ENCODE measurements around the gene CRHR2. TPM values are rescaled to one million over a fixed set of nuclear protein-coding genes. Genes with fewer than 3 reads are reported as not detected.

Gene CRHR2
- total RNA-seq, 1 donor from 2014 or later, result not detected

DNA sequence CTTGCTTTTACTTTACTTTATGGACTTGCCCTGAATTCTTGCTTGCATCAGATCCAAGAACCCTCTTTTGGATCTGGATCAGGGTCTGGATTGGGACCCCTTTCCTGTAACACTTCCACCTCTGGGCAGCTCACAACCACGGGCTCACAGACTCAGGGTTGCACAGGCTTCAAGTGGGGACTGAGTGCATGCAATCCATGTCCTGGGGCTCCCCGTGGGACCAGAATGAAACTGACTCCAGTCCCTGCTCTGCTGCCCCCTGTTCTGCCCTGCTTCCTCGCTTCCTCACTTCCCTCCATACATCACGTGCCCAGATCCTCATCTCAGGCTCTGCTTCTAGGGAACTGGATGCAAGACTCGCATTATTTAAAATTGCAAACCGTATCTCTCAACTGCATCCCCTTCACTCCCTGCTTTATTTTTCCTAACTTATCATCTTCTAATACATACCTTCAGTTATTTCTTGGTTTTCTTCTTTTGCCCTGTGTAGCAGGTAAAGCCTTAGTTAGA is 46.4 kb upstream of the CRHR2 start:
- no peak overlapping the region for H3K27ac ChIP-seq
- H3K27me3 ChIP-seq (ENCODE audit: low read depth), result no peaks in the 10 kb centered on the region
- TF ChIP-seq, protein P1, sequence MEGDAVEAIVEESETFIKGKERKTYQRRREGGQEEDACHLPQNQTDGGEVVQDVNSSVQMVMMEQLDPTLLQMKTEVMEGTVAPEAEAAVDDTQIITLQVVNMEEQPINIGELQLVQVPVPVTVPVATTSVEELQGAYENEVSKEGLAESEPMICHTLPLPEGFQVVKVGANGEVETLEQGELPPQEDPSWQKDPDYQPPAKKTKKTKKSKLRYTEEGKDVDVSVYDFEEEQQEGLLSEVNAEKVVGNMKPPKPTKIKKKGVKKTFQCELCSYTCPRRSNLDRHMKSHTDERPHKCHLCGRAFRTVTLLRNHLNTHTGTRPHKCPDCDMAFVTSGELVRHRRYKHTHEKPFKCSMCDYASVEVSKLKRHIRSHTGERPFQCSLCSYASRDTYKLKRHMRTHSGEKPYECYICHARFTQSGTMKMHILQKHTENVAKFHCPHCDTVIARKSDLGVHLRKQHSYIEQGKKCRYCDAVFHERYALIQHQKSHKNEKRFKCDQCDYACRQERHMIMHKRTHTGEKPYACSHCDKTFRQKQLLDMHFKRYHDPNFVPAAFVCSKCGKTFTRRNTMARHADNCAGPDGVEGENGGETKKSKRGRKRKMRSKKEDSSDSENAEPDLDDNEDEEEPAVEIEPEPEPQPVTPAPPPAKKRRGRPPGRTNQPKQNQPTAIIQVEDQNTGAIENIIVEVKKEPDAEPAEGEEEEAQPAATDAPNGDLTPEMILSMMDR (IDR thresholded peaks at IDR 0.05), result no peak
- no peaks in the 10 kb centered on the region for H3K4me1 ChIP-seq
- no peaks in the 10 kb centered on the region for H3K9me3 ChIP-seq
- no peaks in the 10 kb centered on the region for H3K36me3 ChIP-seq
- no peak for DNase-seq
- intact Hi-C loops (cut with DNase I), result no loop called here
- no peak overlapping the region for H3K4me3 ChIP-seq
- ATAC-seq, result no peak

DNA sequence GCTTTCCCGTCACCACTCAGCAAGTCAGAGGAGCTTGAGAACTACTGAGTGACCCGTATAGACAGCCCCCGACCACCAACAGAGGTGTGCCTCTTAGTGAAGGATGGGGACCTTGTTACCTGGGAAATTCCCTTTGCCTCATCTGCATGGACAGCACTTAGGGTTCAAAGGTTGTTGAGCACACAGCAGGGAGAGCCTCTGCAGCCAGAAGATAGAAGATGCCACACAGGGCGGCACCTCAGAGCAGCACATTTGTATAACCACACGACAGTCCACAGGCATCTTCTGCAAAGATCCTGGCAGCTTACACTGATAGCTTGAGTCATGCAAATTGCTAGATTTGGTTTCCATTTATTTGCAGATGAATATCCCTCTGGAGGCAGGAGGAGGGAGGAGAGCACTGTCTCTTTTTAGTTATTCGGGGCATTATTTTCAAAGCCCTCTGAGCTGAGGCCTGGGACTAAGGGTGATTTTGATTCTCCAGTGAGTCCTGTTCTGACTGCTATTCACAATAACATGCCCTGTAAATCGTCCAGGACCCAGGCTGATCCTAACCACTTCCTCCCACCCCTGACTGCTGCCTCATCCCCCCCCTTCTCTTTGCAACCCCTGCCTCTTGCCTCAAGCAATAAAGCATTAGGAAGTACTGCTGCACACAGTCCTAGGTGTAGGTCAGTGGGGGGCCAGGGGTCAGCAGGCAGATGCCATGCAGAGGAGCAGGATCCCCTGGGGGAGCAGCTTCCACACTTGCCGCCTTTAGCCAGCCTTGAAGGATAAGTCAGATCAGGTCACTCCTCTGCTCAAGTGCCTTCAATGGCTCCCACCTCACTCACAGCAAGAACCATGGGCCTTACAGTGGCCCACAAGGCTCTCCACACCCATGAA is 45.0 kb upstream of the CRHR2 start:
- Histone ChIP-seq H3K27me3 (ENCODE audit: low read depth) (no peaks in the 10 kb centered on the region), H3K9me3 (no peaks in the 10 kb centered on the region), H3K27ac (peak overlapping the region; percentile 49), H3K36me3 (no peaks in the 10 kb centered on the region), H3K4me3 (no peak overlapping the region), H3K4me1 (no peaks in the 10 kb centered on the region)
- DNase-seq (no peak), ATAC-seq (peak; percentile 53 to 63)
- intact Hi-C loops (cut with DNase I), result no loop called here
- TF ChIP-seq, protein P1 (IDR thresholded peaks at IDR 0.05), result no peak

DNA sequence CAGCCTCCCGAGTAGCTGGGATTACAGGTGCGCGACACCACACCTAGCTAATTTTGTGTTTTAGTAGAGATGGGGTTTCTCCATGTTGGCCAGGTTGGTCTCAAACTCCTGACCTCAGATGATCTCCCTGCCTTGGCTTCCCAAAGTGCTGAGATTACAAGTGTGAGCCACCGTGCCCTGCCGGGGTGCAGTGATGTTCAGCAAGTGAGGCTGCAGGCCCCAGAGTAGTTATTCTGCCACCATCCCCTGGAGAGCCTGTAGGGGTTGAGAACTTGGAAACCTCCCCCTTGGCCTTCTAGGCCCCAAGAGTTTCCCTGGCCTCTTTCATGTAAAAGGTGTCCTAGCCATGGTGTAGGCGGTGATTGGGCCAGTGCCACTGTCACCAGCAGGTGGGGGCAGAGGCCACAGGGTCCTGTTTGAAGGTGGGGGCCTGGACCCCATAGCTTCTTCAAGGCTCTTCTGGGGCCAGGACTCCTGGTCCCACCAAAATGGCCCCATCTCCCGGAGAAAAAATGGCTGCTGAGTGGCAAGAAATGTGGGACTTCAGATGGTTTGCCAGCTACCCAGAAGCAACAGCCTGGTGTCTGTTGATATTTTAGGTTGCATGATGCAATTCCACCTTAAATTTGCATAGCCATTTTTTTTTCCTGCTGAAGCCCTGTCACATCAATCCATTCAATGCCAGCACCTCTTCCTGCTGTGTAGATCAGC is 44.2 kb upstream of the CRHR2 start:
- no peak for ATAC-seq
- intact Hi-C loops (cut with DNase I), result no loop called here
- no peak for DNase-seq

DNA sequence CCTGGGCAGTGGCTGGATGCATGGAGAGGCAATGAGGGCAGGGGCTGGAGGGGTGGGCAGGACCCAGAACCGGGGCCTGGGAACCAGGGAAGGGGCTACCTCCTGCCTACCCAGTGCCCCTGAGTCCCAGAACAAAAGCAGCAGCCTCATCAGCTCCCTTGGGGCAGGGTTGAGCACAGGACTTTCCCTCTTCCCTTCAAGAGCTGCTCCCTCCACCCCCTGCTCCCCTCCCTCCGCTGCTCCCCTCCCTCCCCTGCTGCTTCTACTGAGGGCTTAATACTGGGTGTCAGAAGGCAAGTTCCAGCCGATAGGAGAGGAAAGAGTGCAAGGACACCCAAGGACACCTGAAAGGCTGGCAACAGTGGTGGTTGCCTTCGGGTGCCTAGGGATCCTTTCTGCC is 41.5 kb upstream of the CRHR2 start:
- no peaks in the 10 kb centered on the region for H3K27me3 ChIP-seq (ENCODE audit: low read depth)
- TF ChIP-seq, protein P1 (IDR thresholded peaks at IDR 0.05), result no peak
- ATAC-seq, result no peak
- intact Hi-C loops (cut with DNase I), result no loop called here
- H3K27ac ChIP-seq, result no peak overlapping the region
- H3K4me1 ChIP-seq, result no peaks in the 10 kb centered on the region
- H3K4me3 ChIP-seq, result no peak overlapping the region
- no peak for DNase-seq
- H3K9me3 ChIP-seq, result no peaks in the 10 kb centered on the region
- H3K36me3 ChIP-seq, result no peaks in the 10 kb centered on the region

More for the DNA sequence above, 44.2 kb upstream of the CRHR2 start:
- Histone ChIP-seq H3K27me3 (ENCODE audit: low read depth) (no peaks in the 10 kb centered on the region), H3K4me3 (no peak overlapping the region), H3K4me1 (no peaks in the 10 kb centered on the region), H3K36me3 (no peaks in the 10 kb centered on the region), H3K9me3 (no peaks in the 10 kb centered on the region), H3K27ac (peak overlapping the region; percentile 49)
- TF ChIP-seq, protein P1 (IDR thresholded peaks at IDR 0.05), result no peak

DNA sequence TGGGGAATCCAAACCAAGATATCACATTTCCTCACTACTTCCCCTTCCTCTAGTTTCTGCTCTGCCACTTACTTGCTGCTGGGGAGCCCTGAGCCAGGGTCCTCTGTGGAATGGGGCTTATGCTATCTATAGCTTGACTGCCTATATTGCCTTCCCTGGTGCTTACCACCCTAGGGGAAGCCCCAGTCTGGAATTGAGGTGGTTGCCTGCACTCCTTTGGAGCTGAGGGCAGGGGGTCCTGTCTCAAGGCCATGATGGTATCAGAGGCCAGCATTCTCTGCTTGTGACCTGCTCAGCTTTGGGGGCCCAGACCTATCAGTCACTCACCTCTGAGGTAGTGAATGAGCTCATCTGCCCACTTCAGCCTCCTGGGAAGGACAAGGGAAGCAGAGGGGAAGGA is 40.4 kb upstream of the CRHR2 start:
- Histone ChIP-seq H3K27ac (no peak overlapping the region), H3K36me3 (no peaks in the 10 kb centered on the region), H3K9me3 (peaks cover 11% of the 10 kb centered on the region), H3K4me1 (no peaks in the 10 kb centered on the region), H3K27me3 (ENCODE audit: low read depth) (no peaks in the 10 kb centered on the region), H3K4me3 (no peak overlapping the region)
- intact Hi-C loops (cut with DNase I), result no loop called here
- TF ChIP-seq, protein P1 (IDR thresholded peaks at IDR 0.05), result no peak
- DNase-seq (no peak), ATAC-seq (no peak)
